HepG2 (cell line): Measurements from ENCODE around the gene ADRA2A. TPM values are rescaled to one million over a fixed set of nuclear protein-coding genes. Genes with fewer than 3 reads are reported as not detected.

Source experiments
- HOXD1 ChIP-seq: sonication (generic); formaldehyde crosslinking; IDR thresholded peaks from 2 replicates; pipeline ENCODE4 v1.5.0; 2020; ENCODE audit warnings: missing genetic modification reagents
- MYC ChIP-seq: sonication (generic); formaldehyde crosslinking; IDR thresholded peaks from 2 replicates; pipeline ENCODE4 v1.9.0; 2021; ENCODE audit warnings: missing genetic modification reagents, borderline replicate concordance
- NFE2L2 ChIP-seq: fragments of 150-350 bp; IDR thresholded peaks from 2 replicates; pipeline ENCODE4 v1.6.1; 2014; ENCODE audit warnings: low read length
- PHF8 ChIP-seq: sonication (generic); formaldehyde crosslinking; IDR thresholded peaks from 2 replicates; pipeline ENCODE4 v1.5.0; 2020; ENCODE audit warnings: missing genetic modification reagents
- PTBP1 ChIP-seq: fragments of 200-400 bp; formaldehyde crosslinking; IDR thresholded peaks from 2 replicates; pipeline ENCODE4 v1.6.1; 2018; ENCODE audit warnings: low read length, low read depth; ENCODE audit not compliant: poor library complexity, severe bottlenecking
- ZMYM4 ChIP-seq: sonication (generic); formaldehyde crosslinking; IDR thresholded peaks from 2 replicates; pipeline ENCODE4 v1.8.1; 2023; ENCODE audit warnings: mild to moderate bottlenecking, missing genetic modification reagents
- polyA plus RNA-seq, 8 experiments: library from polyadenylated mRNA; depleted of rRNA in 3 of 8; stranded (reverse) in 7 of 8; unstranded in 1 of 8; fragments of >200 nt; fragmentation: Illumina TruSeq in 4 of 8; extraction: Trizol in 4 of 8; gene quantifications; 2 replicates each; pipeline versions ENCODE4 v1.2.1 to v1.2.3, GENCODE V29; 2011 to 2016; ENCODE audit warnings: low read depth in 4 of 8, missing spikeins in 1 of 8, mixed read lengths in 1 of 8; ENCODE audit not compliant: insufficient read depth in 1 of 8
- total RNA-seq, 5 experiments: library from RNA; depleted of rRNA; stranded (reverse); fragments of >200 nt; fragmentation: Illumina TruSeq; extraction: Trizol; gene quantifications; 2 replicates each; pipeline ENCODE4 v1.2.3, GENCODE V29; 2016; ENCODE audit warnings: low read depth in 1 of 5
- TF ChIP-seq, protein P1 (sequence below): sonication (generic); formaldehyde crosslinking; IDR thresholded peaks from 2 replicates; pipeline ENCODE4 v1.5.1; 2020; ENCODE audit warnings: missing genetic modification reagents, mild to moderate bottlenecking, borderline replicate concordance
- TF ChIP-seq, protein P2 (sequence below): sonication (generic); formaldehyde crosslinking; IDR thresholded peaks from 2 replicates; pipeline ENCODE4 v1.4.0; 2020; ENCODE audit warnings: missing genetic modification reagents

Gene ADRA2A
- total and polyA plus RNA-seq, 2 of the 13 experiments (the other 11 are each of a cell fraction or from before 2014, with no cell fraction given) = 0.01 TPM; not detected in 1

DNA sequence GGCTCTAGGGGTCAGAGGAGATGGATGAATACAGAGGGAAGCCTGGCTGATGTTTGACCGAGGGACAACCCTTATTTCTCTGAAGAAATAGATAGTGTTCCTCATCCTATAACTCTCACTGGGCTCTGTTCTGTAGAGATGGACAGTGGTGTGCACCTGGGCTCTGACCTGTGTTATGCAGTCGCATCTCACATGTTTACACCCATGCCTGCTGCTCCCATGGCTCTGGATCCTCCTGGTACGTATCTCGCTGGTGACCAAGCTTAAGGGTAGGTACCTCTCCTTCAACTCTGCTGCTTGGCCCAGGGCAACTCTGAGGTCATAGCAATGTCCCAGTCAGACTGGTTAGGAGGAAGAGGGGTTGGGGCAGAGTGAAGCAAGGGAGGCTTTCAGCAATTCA, 42.8 kb downstream of the ADRA2A start (continued):
- TF ChIP-seq, protein P1, sequence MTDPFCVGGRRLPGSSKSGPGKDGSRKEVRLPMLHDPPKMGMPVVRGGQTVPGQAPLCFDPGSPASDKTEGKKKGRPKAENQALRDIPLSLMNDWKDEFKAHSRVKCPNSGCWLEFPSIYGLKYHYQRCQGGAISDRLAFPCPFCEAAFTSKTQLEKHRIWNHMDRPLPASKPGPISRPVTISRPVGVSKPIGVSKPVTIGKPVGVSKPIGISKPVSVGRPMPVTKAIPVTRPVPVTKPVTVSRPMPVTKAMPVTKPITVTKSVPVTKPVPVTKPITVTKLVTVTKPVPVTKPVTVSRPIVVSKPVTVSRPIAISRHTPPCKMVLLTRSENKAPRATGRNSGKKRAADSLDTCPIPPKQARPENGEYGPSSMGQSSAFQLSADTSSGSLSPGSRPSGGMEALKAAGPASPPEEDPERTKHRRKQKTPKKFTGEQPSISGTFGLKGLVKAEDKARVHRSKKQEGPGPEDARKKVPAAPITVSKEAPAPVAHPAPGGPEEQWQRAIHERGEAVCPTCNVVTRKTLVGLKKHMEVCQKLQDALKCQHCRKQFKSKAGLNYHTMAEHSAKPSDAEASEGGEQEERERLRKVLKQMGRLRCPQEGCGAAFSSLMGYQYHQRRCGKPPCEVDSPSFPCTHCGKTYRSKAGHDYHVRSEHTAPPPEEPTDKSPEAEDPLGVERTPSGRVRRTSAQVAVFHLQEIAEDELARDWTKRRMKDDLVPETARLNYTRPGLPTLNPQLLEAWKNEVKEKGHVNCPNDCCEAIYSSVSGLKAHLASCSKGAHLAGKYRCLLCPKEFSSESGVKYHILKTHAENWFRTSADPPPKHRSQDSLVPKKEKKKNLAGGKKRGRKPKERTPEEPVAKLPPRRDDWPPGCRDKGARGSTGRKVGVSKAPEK (CRISPR knock-in tag) = no peak
- TF ChIP-seq PHF8 (CRISPR knock-in tag) (no peak), PTBP1 (no peak), HOXD1 (CRISPR knock-in tag) (no peak), NFE2L2 (no peak), ZMYM4 (CRISPR knock-in tag) (no peak), MYC (CRISPR knock-in tag) (no peak)
- TF ChIP-seq, protein P2, sequence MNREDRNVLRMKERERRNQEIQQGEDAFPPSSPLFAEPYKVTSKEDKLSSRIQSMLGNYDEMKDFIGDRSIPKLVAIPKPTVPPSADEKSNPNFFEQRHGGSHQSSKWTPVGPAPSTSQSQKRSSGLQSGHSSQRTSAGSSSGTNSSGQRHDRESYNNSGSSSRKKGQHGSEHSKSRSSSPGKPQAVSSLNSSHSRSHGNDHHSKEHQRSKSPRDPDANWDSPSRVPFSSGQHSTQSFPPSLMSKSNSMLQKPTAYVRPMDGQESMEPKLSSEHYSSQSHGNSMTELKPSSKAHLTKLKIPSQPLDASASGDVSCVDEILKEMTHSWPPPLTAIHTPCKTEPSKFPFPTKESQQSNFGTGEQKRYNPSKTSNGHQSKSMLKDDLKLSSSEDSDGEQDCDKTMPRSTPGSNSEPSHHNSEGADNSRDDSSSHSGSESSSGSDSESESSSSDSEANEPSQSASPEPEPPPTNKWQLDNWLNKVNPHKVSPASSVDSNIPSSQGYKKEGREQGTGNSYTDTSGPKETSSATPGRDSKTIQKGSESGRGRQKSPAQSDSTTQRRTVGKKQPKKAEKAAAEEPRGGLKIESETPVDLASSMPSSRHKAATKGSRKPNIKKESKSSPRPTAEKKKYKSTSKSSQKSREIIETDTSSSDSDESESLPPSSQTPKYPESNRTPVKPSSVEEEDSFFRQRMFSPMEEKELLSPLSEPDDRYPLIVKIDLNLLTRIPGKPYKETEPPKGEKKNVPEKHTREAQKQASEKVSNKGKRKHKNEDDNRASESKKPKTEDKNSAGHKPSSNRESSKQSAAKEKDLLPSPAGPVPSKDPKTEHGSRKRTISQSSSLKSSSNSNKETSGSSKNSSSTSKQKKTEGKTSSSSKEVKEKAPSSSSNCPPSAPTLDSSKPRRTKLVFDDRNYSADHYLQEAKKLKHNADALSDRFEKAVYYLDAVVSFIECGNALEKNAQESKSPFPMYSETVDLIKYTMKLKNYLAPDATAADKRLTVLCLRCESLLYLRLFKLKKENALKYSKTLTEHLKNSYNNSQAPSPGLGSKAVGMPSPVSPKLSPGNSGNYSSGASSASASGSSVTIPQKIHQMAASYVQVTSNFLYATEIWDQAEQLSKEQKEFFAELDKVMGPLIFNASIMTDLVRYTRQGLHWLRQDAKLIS (CRISPR knock-in tag) = no peak
